Stimulated activated CD4-positive, alpha-beta T cell treated with anti-CD3 and anti-CD28 coated beads, Interleukin-4, amount 100 ng/mL, for 4 hours (primary cell): ENCODE data around the gene PANK2.
"Not testable (repeated sequence)": the region's sequence is repeated elsewhere in the genome, so short reads cannot be mapped to it uniquely, and the experiment has no call there.

Experiments used
- DNase-seq, 2 experiments: peaks; one replicate each; pipeline ENCODE4 v3.0.0-alpha.2; 2020

PANK2 gene

DNA sequence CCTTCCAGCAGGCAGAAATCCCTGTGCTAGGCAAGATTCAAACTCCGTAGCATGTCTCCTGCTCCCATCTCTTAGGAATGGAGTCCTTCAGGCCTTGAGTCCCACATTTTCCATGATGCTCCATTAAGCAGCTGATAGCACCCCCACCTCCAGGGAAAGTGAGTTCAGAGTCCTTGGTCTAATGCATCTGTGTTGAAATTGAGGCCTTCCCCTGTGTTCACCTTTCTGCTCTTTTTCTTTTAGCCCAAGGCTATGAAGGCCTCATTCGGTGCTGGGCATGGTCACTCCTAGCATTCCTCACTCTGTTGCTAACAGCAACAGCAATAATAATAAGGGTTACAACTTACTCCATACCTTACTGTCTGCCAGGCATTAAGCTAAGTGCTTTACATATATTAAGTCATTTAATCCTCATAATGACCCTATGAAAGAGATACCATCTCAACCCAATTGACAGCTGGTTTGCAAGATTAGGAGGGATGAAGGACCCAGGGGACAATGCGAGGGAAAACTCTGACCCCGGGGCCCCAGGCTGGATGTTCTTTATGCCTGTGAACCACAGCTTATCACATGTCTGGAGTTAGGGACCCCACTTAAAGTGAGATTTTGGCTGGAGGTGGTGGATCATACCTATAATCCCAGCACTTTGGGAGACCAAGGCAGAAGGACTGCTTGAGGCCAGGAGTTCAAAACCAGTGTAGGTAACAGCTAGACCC is 17.5 kb upstream of the PANK2 start:
- no peak for DNase-seq

DNA sequence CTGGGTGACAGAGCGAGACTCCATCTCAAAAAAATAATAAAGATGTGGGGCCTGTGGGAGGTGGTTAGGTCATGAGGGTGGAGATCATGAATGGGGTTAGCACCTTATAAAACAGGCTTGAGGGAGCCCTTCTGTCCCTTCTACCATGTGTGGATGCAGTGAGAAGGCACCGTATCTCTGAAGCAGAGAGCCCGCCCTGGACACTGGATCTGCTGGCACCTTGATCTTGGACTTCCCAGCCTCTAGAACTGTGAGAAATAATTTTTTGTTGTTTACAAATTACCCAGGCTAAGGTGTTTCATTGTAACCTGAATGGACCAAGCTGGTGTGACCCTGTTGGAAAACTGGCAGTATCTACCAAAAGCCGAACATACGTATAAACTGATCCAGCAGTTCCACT is 15.7 kb upstream of the PANK2 start:
- DNase-seq = no peak

DNA sequence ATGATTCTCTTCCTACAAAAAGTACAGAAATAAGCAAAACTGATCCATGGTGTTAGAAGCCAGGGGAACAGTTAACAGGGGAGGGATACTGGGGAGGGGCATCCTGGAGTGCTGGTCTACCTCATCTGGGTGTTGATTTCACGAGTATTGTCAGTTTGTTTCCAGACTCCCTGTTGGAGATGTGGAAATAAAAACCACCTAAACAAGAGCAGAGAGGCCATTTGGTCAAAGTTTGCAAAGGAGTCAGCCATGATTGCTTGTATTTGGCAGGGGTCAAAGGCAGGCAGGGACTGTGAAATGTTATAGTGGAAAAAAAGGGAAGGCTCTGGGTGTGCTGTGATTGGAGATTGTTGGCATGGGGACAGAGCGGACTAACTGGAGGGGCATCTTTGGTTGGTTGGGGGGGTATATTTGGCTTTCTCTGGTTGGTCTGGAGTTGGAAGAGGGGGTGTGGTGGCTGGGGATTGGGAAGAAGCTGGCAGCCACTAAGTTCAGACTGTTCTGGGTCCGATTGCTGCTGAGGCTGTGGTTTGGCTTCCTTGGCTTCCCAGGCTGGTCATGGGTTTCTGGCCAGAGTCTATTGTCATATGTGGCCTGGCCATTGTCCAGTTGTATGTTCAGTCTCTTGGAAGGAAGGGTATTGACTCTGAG is 14.9 kb upstream of the PANK2 start:
- no peak for DNase-seq

DNA sequence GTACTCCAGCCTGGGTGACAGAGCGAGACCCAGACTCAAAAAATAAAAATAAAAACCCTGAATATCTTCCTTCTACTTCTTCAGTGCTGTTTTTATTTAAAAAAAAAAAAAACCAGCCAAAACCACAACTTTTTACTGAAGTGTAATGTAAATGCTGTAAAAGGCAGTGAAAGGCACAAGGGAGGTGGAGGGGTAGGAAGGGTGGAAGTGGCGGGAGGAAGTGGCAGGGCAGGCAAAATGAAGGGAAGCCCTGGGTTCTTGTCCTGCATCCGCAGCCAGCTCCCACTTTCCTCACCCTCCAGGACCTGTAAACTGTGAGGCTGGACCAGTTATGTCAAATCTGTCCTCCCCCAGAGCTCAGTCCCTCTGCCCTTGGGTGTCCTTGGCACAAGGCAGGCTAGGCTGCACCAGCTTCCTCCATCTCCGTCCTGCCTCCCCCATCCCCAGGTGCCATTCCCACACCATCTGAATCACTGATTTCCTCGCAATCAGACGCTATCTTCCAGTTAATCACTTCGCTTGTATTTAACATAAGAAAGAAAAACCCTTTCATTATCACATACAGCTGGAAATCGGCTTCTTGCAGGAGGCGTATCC is 13.7 kb upstream of the PANK2 start:
- no peak for DNase-seq

DNA sequence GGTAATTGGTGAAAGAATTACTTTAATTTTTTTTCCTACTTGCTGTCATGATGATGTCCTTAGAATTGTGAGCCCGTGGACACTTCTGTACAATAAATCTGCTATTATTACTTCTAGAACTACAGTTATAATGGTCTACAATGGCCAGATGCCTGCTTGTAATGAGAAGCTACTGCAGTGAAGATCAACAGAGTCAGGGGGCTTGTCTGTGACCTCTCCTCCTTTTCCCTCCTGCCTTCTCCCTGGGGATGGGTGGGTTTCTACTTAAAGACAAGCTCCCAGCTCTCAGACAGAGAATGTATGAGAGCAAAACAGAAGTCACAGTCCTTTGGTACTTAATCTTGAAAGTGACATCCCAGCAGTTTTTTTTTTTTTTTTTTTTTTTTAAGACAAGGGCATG is 13.2 kb upstream of the PANK2 start:
- no peak for DNase-seq

DNA sequence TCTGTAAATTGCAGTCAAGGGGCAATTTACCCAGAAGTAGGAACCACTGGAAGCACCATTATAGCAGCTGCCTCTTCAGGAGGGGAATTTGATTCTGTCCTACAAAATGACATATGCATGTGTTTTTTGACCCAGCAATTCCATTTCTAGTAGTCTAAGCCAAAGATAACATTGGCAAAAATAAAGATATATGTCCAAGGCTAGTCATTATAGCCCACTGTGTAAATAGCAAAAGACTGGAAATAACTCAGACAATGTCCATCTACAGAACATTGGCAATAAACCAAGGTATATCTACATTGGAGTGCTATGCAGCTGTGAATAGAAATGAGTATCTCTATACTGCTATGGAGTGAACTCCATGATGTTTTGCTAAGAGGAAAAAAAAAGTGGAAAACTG is 12.5 kb upstream of the PANK2 start:
- no peak for DNase-seq

DNA sequence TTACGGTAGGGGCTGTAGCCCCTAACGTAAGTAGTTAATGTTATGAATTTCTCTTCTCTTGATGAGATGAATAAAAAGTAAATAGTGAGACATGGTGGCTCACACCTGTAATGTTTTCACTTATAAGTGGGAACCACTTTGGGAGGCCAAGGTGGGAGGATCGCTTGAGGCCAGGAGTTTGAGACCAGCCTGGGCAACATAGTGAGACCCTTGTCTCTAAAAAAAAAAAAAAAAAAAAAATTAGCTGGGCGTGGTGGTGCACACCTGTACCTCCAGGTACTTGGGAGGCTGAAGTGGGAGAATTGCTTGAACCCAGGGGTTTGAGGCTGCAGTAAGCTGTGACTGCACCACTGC is 10.3 kb upstream of the PANK2 start:
- not testable (repeated sequence) for DNase-seq

DNA sequence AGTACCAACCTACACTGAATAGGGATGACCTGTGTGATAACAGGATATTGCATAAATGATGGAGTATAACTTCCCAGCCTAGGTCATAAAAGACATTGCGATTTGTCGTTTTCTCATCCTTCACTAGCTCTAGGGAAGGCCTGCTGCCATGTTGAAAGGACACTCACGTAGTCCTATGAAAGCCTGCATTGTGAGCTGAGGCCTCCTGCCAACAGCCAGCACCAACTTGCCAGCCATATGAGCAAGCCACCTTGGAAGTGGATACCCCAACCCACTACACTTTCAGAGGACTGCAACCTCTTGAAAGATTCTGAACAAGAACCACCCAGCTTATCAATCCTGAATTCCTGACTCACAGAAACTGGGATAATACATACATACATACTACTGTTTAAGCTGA is 3.5 kb upstream of the PANK2 start:
- no peak for DNase-seq

DNA sequence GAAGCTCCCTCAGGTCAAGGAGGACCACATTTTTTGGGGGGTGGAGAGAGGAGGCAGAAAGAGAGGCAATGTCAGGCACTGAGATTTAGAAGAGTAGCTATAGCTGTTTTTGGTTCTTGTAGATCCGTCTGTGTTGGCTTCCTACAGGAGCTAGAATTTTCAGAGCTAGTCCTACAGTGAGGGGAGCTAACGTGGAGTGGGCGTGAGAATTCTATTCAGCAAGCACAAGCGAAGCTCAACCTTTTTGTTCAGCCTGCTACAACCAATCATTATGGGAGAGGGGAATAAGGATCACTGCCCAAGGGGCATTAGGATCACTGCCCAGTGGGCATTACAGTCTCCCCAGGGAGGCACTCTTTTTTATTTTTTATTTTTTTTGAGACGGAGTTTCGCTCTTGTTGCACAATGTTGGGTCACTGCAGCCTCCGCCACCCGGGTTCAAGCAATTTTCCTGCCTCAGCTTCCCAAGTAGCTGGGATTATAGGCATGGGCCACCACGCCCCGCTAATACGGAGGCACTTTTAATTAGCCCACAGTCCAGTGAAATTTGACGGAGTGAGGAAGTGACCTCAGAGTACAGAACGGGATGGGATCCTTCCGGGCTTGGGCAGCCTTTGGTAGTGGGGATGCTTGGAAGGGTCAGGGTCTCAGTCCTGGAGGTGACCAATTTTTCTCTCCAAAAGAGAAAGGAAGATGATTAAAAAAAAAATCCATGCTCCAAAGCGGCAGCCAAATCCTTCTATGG is 1.1 kb upstream of the PANK2 start:
- DNase-seq = no peak

DNA sequence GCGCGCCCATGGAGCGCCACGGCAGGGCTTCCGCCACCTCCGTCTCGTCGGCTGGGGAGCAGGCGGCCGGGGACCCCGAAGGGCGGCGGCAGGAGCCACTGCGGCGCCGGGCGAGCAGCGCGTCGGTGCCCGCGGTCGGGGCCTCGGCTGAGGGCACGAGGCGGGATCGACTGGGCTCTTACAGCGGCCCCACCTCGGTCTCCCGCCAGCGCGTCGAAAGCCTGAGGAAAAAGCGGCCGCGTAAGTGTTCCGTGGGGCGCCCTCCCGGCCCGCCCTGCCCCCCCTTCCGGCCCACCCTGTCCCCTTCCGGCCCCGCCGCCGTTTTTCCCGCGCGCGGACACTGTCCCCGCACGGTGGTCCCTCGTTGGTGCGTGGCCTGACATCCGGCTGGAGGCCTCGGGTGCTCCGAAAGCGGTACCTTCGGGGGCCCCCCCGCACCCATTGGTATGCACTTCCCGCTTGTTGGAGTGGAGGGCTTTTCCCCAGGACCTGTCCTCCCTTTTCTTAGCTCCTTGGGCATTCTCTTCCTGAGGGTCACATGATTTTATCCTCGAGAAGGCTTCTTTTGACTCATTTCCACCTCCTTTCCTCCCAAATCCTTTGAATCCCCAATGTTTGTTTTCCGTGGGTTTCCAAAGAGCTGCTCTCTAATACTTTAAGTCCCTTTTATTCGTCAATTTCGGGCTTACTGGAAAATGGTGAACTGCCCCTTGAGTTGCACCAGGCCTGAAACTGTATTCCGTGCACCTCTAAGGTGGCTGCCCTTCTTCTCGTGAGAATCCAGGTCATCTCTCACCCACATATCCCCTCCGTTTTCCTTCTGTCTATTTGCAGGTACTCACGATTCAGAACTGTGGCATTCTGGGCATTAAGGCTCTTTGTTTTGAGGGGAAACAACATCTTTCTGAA is 556 bp downstream of the PANK2 start:
- DNase-seq = peak in 1 of 2 experiments; percentile 40

DNA sequence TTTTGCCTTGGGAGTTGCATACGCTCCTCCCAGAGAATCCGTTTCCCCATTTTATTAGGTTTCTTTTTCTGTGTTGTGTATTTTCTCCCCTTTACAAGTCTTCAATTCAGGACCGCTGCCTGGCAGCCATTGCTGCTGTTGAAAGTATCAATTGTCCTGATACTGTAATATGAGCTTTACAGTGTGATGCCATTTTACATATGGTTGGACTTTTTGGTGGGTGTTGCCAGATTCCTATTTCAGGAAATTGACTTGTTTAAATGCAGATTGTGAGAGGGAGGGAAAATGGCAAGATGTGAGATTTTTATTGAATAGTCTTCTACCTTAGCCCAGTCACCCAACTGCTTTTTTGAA is 1.2 kb downstream of the PANK2 start:
- no peak for DNase-seq

DNA sequence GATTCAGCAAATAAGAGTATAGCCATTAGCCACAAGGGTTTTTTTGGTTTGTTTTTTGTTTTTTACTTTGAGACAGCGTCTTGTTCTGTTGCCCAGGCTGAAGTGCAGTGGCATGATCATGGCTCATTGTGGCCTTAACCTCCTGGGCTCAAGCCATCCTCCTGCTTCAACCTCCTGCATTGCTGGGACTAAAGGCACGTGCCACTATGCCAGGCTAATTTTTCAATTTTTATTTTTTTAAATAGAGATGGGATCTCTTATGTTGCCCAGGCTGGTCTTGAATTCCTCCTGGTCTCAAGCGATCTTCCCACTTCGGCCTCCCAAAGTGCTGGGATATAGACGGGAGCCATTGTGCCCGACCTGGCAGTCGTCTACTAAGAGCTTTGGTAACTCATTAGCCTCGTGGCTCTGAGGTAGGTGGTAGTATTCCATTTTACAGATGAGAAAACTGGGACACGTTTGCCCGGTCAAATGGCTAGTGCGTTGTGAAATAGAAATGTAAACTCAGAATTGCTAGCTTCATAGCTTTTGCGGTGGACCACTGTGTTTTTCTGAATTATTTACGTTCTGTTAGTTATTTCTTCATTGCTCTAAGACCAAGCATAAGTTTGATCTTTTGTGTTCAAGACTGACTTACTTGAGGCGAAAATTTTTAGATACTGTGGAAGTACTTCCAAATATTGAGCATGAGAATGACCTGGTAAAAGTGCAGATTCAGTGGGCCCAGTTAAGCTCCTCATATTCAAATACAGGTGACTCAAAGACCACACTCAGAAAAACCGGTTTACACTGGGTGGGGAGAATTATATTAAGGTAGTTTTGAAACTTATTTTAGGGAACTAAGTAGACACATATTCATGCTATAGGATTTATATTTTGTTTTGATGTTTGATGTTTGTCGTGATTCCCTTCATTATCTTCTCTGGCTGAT is 2.1 kb downstream of the PANK2 start:
- no peak for DNase-seq

DNA sequence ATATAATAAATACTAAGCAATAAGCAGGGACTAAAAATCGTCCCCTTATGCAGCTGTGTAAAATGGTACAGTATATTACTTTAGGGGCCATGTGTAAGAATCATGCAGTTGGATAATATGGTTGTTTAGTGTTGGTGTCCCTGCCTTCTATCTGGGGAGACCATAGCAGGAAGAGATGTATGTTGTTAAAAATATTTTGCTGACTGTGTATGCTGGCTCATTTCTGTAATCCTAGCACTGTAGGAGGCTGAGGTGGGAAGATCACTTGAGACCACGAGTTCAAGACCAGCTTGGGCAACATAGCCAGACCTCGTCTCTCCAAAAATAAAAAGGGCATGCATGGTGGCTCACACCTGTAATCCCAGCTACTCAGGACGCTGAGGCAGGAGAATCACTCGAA is 5.6 kb downstream of the PANK2 start:
- no peak for DNase-seq

DNA sequence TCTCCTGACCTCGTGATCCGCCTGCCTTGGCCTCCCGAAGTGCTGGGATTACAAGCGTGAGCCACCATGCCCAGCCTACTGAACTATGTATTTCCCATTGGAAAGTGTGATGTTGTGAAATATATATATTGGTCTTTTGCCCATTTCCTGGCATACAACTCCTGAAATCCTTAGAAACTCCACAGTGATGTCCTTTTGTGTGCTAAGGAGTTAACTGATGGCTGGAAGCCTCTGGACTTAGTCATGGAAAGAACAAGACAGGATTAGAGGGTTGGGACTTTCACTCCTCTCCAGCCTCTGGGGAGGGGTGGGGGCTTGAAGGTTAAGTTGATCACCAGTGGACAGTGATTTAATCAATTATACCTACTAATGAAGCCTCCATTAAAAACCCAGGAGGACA is 7.1 kb downstream of the PANK2 start:
- no peak for DNase-seq

DNA sequence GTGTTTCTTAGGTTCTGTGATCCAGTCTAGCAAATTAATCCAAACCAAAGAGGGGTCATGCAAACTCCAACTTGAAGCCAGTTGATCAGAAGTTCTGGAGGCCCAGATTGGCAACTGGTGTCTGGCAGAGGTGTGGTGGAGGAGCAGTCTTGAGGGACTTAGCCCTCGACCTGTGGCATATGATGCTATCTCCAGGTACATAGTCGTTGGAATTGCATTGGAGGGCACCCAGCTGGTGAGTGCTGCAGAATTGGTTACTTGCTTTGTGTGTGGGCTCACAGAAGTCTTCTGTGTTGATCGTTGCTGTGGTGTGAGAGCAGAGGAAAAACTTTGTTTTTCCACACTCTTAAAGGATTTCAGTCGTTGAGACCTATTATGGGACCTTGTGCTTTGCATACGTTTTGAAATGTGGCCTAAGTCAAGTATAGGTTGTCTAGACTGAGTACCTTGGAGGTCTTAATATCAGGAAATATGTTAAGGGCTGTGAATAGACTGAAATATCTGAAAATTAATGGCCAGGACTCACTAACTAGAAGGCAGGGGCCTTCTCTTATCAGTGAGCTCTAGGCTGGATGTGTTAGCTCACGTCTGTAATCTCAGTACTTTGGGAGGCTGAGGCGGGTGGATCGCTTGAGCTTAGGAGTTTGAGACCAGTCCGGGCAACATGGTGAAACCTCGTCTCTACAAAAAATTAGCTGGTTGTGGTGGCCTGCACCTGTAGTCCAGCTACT is 7.8 kb downstream of the PANK2 start:
- no peak for DNase-seq

DNA sequence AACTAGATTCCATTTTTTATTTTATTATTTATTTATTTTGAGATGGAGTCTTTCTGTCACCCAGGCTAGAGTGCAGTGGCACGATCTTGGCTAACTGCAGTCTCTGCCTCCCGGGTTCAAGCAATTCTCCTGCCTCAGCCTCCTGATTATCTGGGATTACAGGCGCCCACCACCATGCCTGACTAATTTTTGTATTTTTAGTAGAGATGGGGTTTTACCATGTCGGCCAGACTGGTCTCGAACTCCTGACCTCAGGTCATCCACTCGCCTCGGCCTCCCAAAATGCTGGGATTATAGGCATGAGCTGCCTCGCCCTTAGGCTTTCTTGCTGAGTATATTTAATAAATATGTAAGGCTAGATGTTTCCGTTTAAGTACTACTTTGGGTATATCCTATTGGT is 9.0 kb downstream of the PANK2 start:
- DNase-seq = not testable (repeated sequence)

DNA sequence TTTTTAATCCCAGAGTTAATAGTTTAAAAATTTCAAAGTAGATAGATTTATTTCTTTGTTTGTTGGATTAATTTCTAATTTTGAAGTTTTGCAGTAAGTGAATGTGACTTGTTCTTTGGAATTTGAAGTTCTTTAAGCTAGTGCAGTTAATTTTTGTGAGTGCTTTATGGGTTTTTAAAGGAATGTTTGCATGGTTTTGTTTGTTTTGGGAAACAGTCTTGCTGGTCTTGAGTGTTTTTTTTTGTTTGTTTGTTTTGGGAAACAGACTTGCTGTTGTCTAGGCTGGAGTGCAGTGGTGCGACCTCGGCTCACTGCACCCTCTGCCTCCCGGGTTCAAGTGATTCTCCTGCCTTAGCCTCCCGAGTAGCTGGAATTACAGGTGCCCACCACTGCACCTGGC is 9.5 kb downstream of the PANK2 start:
- DNase-seq = no peak

DNA sequence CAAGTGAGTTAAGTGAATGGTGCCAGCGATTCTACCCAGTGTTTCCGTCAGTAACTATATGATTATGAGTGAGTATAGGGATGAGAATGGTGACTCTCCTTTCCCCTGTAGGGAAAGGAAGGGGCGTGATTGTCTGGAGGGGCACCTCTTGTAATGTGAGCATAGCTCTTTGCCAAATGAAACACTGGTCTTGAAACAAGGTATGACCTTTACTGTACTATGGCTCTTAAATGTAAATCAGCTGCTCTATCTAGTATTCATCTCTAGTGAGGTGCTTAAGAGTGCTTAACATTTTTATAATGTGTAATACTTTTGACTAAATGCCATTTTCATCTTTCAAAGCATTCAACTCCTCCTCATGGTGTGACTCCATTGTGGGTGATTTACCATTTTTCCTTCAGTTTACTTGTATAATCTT is 11.0 kb downstream of the PANK2 start:
- DNase-seq = no peak

DNA sequence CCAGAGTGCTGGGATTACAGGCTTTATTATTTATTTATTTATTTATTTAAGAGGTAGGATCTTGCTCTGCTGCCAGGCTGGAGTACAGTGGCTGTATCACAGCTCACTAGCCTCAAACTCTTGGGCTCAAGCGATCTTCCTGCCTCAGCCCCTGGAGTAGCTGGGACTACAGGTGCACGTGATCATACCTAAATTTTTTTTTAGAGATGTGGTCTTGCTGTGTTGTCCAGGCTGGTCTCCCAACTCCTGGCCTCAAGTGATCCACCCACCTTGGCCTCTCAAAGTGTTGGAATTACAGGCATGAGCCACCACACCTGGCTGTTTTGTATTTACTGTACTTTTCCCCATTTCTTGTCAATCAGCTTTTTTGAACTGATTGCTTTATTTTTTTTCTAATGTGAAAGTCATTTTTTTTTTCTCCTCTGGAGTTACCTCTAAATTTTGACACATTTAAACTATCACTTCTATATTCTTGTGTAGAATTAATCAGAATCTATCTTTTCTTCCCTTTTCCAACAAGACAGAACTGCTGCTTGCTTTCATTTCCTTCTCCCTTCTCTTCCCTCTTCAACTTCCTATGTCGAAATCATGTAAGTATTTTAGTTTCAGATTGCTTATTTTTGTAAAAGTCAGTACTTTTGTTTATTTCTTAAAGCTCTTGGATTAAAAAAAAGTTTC is 12.0 kb downstream of the PANK2 start:
- DNase-seq = no peak

DNA sequence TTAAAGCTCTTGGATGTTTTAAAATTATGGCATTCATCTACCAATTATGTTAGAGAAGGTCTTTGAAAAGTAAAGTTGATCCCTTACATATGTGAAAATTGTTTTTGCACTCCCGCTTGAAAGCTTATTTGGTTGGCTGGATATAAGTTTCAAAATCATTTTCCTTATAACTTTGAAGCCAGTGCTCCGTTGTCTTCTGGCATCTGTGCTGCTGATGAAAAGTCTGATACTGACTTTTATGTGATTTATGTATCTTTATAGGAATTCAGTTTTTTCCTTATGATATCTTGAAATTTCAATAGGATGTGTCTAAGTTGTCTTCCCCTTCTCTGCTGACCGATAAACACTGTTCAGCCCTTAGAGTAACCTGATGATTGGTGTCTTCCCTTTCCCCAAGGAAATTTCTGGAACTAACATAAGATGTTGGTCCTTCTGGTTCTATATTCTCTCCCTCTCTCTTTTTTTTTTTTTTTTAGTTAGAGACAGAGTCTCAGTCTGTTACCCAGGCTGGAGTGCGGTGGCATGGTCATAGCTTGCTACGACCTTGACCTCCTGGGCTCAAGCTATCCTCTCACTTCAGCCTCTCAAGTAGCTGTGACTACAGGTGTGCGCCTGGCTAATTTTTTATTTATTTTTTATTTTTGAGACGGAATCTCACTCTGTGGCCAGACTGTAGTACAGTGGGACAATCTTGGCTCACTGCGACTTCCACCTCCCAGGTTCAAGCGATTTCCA is 12.7 kb downstream of the PANK2 start:
- DNase-seq = no peak
